ENCODE measurements around the gene PCDHGA6. TPM values are rescaled to one million over a fixed set of nuclear protein-coding genes. Genes with fewer than 3 reads are reported as not detected.
"Not testable (repeated sequence)": the region's sequence is repeated elsewhere in the genome, so short reads cannot be mapped to it uniquely, and the experiment has no call there.

Gene PCDHGA6
- total RNA-seq, 1 experiment from 2014 or later = 0.46 TPM

- DNase-seq (ENCODE audit: low read depth) = peak; percentile 36
Observed at GRCh38 chr5:141359790-141360426, 13.8 kb upstream of the PCDHGA6 start, which contains the start of gene PCDHGB2. TSS of gene PCDHGB2 (plus strand) at chr5:141359994. CDS start at chr5:141360136, 142 bp downstream.

DNA sequence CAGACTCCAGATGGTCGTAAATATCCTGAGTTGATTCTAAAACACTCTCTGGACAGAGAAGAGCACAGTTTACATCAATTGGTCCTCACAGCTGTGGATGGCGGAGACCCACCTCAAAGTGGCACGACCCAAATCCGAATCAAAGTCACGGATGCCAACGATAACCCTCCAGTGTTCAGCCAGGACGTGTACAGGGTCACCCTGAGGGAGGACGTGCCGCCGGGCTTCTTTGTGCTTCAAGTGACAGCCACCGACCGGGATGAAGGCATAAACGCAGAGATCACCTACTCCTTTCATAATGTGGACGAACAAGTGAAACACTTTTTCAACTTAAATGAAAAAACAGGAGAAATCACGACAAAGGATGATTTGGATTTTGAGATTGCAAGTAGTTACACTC is 13.0 kb upstream of the PCDHGA6 start:
- DNase-seq (ENCODE audit: low read depth) = no peak

DNA sequence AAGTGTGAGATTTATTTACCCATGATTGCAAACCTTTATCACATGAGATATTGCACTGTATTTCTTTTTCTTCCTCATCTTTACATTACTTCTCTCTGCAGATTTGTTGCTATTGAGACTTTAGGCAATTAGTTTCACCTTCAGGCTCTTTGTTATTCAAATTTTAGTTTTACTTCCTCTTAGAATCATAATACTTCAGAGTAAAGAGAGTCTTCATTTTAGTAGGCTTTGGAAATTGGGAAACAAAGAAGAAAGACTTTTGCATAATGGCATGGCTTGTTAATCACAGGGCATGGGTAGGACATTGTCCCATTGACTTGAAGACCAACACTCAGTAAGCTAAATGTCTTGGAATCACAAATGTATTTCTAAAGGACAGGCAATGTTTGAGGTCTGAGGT is 11.0 kb upstream of the PCDHGA6 start:
- DNase-seq (ENCODE audit: low read depth) = no peak

DNA sequence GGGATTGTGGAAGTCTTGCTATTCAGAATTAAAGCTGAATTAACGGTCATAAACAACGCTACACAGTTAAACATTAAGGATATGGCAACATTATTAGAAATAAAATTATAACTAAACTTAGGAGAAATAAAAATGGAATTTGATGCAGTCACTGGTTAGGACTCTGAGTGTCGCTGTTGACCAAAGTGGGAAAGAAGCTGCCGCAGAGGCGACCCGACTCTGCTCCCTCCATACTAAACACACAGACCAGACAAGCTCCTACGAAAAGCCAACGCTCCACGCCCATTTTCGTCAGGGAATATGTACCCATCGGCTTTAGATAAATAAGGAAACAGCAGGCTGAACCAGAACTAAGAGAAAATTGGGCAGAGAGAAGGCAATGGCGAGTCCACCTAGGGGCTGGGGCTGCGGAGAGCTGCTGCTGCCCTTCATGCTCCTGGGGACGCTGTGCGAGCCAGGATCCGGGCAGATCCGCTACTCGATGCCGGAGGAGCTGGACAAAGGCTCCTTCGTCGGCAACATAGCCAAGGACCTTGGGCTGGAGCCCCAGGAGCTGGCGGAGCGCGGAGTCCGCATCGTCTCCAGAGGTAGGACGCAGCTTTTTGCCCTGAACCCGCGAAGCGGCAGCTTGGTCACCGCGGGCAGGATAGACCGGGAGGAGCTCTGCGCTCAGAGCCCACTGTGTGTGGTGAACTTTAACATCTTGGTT is 9.6 kb upstream of the PCDHGA6 start, which contains the start of gene PCDHGA5:
PCDHGA5 (plus strand) TSS at position 211 of the 709 bp plus-strand sequence; CDS start at position 380, 169 bp downstream.
- no peak for DNase-seq (ENCODE audit: low read depth)

- DNase-seq (ENCODE audit: low read depth) = no peak
Observed at GRCh38 chr5:141366016-141366896, 7.4 kb upstream of the PCDHGA6 start.

- peak; percentile 50 for DNase-seq (ENCODE audit: low read depth)
Observed at GRCh38 chr5:141369994-141370848, 3.5 kb upstream of the PCDHGA6 start, which contains the start of gene PCDHGB3. TSS of gene PCDHGB3 (plus strand) at chr5:141370242. CDS start at chr5:141370395, 153 bp downstream.

DNA sequence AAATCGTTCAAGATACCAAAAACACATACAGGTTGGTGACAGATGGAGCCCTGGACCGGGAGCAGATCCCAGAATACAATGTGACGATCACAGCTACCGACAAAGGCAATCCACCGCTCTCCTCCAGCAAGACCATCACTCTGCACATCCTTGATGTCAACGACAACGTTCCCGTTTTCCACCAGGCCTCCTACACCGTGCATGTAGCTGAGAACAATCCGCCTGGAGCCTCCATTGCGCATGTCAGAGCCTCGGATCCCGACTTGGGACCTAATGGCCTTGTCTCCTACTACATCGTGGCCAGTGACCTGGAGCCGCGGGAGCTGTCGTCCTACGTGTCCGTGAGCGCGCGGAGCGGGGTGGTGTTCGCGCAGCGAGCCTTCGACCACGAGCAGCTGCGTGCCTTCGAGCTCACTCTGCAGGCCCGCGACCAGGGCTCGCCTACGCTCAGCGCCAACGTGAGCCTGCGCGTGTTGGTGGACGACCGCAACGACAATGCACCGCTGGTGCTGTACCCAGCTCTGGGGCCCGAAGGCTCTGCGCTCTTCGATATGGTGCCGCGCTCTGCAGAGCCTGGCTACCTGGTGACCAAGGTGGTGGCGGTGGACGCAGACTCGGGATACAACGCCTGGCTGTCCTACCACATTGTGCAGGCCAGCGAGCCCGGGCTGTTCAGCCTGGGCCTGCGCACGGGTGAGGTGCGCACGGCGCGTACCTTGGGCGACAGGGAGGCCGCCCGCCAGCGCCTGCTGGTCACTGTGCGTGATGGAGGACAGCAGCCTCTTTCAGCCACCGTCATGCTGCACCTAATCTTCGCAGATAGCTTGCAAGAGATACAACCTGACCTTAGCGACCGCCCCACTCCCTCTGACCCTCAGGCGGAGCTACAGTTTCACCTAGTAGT is 1.9 kb upstream of the PCDHGA6 start:
- DNase-seq (ENCODE audit: low read depth) = no peak

- no peak for DNase-seq (ENCODE audit: low read depth)
Observed at GRCh38 chr5:141374627-141375026, 936 bp downstream of the PCDHGA6 start.

DNA sequence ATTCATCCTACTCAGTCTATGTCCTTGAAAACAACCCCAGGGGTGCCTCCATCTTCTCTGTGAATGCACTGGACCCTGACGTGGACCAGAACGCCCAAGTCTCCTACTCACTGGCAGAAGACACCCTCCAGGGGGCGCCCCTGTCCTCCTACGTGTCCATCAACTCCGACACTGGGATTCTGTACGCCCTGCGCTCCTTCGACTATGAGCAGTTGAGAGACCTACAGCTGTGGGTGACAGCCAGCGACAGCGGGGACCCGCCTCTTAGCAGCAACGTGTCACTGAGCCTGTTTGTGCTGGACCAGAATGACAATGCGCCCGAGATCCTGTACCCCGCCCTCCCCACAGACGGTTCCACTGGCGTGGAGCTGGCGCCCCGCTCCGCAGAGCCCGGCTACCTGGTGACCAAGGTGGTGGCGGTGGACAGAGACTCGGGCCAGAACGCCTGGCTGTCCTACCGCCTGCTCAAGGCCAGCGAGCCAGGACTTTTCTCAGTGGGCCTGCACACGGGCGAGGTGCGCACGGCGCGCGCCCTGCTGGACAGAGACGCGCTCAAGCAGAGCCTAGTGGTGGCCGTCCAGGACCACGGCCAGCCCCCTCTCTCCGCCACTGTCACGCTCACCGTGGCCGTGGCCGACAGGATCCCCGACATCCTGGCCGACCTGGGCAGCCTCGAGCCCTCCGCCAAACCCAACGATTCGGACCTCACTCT is 1.9 kb downstream of the PCDHGA6 start:
- DNase-seq (ENCODE audit: low read depth) = not testable (repeated sequence)

DNA sequence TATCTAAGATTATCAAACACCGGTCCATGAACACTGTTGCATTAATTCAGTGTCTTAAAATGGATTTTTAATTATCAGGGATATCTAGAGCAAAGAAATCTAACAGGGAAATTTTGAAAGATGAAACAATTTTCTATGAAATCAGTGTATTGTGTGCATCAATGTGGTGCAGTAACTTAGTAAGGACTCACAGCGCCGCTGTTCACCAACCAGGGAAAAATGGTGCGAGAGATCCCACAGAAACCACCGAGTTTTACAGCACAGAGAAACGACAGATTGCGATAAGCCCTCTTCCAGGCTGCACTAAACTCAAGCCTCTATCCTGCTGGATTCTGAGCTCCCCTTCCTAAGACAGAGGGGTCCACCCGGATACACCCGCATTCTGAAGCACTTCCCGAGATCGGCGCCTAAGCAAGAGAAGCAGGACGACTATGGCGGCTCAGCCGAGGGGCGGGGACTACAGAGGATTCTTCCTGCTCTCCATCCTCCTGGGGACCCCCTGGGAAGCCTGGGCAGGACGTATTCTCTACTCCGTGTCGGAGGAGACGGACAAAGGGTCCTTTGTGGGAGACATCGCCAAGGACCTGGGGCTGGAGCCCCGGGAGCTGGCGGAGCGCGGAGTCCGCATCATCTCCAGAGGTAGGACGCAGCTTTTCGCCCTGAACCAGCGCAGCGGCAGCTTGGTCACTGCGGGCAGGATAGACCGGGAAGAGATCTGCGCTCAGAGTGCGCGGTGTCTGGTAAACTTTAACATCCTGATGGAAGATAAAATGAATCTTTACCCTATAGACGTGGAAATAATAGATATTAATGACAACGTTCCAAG is 9.0 kb downstream of the PCDHGA6 start, which contains the start of gene PCDHGA7:
PCDHGA7 (plus strand) TSS at position 274 of the 826 bp plus-strand sequence; CDS start at position 432, 158 bp downstream.
- no peak for DNase-seq (ENCODE audit: low read depth)

- DNase-seq (ENCODE audit: low read depth) = no peak
Observed at GRCh38 chr5:141383345-141383744, 9.7 kb downstream of the PCDHGA6 start.

DNA sequence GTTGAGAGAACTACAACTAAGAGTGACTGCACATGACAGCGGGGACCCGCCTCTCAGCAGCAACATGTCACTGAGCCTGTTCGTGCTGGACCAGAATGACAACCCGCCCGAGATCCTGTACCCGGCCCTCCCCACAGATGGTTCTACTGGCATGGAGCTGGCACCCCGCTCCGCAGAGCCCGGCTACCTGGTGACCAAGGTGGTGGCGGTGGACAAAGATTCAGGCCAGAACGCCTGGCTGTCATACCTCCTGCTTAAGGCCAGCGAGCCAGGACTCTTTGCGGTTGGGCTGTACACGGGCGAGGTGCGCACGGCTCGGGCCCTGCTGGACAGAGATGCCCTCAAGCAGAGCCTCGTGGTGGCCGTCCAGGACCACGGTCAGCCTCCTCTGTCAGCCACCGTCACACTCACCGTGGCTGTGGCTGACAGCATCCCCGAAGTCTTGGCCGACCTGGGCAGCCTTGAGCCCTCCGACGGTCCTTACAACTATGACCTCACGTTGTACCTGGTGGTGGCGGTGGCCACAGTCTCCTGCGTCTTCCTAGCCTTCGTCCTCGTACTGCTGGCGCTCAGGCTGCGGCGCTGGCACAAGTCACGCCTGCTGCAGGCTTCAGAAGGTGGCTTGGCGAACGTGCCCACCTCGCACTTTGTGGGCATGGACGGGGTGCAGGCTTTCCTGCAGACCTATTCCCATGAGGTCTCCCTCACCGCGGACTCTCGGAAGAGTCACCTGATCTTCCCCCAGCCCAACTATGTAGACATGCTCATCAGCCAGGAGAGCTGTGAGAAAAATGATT is 11.0 kb downstream of the PCDHGA6 start:
- no peak for DNase-seq (ENCODE audit: low read depth)

- DNase-seq (ENCODE audit: low read depth) = not testable (repeated sequence)
Observed at GRCh38 chr5:141387557-141388311, 14.0 kb downstream of the PCDHGA6 start, which contains the start of gene PCDHGB4. TSS of gene PCDHGB4 (plus strand) at chr5:141387698. CDS start at chr5:141387885, 187 bp downstream.

DNA sequence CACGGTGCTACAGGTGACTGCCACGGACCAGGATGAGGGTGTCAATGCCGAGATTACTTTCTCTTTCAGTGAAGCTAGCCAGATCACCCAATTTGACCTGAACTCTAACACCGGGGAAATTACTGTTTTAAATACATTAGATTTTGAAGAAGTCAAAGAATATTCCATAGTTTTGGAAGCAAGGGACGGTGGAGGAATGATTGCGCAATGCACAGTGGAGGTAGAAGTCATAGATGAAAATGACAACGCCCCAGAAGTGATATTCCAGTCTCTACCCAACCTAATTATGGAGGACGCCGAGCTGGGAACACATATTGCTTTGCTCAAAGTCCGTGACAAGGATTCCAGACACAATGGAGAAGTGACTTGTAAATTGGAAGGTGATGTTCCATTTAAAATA is 15.0 kb downstream of the PCDHGA6 start:
- no peak for DNase-seq (ENCODE audit: low read depth)

GRCh38 chr5:141389153-141390042 is 15.7 kb downstream of the PCDHGA6 start:
- DNase-seq (ENCODE audit: low read depth) = no peak

All from Daoy (cell line).